IMR-90 (cell line): Measurements from ENCODE around the gene PRKAR2A. TPM values are rescaled to one million over a fixed set of nuclear protein-coding genes. Genes with fewer than 3 reads are reported as not detected.

Experiments
- ATAC-seq: fragments of 200-7000 bp; cut with Tn5 transposase; 2 replicates; pipeline ENCODE4 v1.9.1; 2020; ENCODE audit warnings: low read depth, mild to moderate bottlenecking, moderate library complexity
- BruUV-seq: library from RNA; stranded (reverse); fragments of 400-500 nt; replicated peaks from 2 replicates; lab custom pipeline; 2021; lab: Mats Ljungman, UMichigan
- CTCF ChIA-PET: fragments of 300-600 bp; formaldehyde crosslinking; extraction: SDS; loops from one replicate; lab custom pipeline; 2021; ENCODE audit warnings: antibody characterized with exemption; lab: Yijun Ruan, JAX
- POLR2A ChIA-PET: fragments of 300-600 bp; sonication (Branson Sonifier 250); formaldehyde crosslinking; loops from one replicate; lab custom pipeline; 2022; ENCODE audit warnings: antibody characterized with exemption; ENCODE audit not compliant: unreplicated experiment; lab: Charles Lee
- DNase-seq: peaks from one replicate; pipeline ENCODE4 v3.0.0; 2013
- H2AFZ ChIP-seq: replicated peaks from 2 replicates; pipeline ENCODE3; 2013; ENCODE audit warnings: low read length, mild to moderate bottlenecking; ENCODE audit not compliant: poor library complexity
- H2AK5ac ChIP-seq: 2 replicates; pipeline ENCODE4 v1.6.1; 2013; ENCODE audit warnings: low read depth, low read length, inconsistent platforms
- H2AK9ac ChIP-seq: replicated peaks from 2 replicates; pipeline ENCODE3; 2013; ENCODE audit warnings: mild to moderate bottlenecking, low read depth, low read length, moderate library complexity; ENCODE audit not compliant: poor library complexity
- H2BK120ac ChIP-seq: 2 replicates; pipeline ENCODE4 v1.6.1; 2013; ENCODE audit warnings: low read depth, low read length, inconsistent platforms
- H2BK15ac ChIP-seq: 3 replicates; pipeline ENCODE4 v1.6.1; 2013; ENCODE audit warnings: low read depth, low read length, inconsistent platforms
- H2BK20ac ChIP-seq: 2 replicates; pipeline ENCODE4 v1.6.1; 2013; ENCODE audit warnings: low read depth, mild to moderate bottlenecking, inconsistent platforms, low read length, moderate library complexity
- H2BK5ac ChIP-seq: 2 replicates; pipeline ENCODE4 v1.6.1; 2013; ENCODE audit warnings: mild to moderate bottlenecking, low read depth, low read length, inconsistent platforms; ENCODE audit not compliant: poor library complexity, severe bottlenecking
- H3K14ac ChIP-seq: replicated peaks from 2 replicates; pipeline ENCODE4 v1.6.1; 2013; ENCODE audit warnings: low read depth, low read length, inconsistent platforms
- H3K18ac ChIP-seq: 2 replicates; pipeline ENCODE4 v1.6.1; 2013; ENCODE audit warnings: low read depth, low read length, control low read depth
- H3K23ac ChIP-seq: 2 replicates; pipeline ENCODE4 v1.6.1; 2013; ENCODE audit warnings: low read depth, low read length, inconsistent platforms
- H3K27ac ChIP-seq: 2 replicates; pipeline ENCODE4 v1.5.1; 2013; ENCODE audit warnings: mild to moderate bottlenecking, control low read depth, low read length; ENCODE audit not compliant: insufficient read depth
- H3K27me3 ChIP-seq: 2 replicates; pipeline ENCODE4 v1.6.1; 2013; ENCODE audit warnings: low read length; ENCODE audit not compliant: control insufficient read depth, insufficient read depth
- H3K36me3 ChIP-seq: 2 replicates; pipeline ENCODE4 v1.6.1; 2013; ENCODE audit warnings: low read length, mixed read lengths; ENCODE audit not compliant: control insufficient read depth, insufficient read depth
- H3K4ac ChIP-seq: 2 replicates; pipeline ENCODE4 v1.6.1; 2013; ENCODE audit warnings: low read depth, low read length, inconsistent platforms
- H3K4me1 ChIP-seq: 2 replicates; pipeline ENCODE4 v1.6.1; 2013; ENCODE audit warnings: low read length, mixed read lengths; ENCODE audit not compliant: control insufficient read depth, insufficient read depth
- H3K4me2 ChIP-seq: 2 replicates; pipeline ENCODE4 v1.6.1; 2013; ENCODE audit warnings: low read depth, mild to moderate bottlenecking, control low read depth, low read length, moderate library complexity
- H3K4me3 ChIP-seq: 2 replicates; pipeline ENCODE4 v1.5.1; 2013; ENCODE audit warnings: low read depth, mild to moderate bottlenecking, control low read depth, low read length, moderate library complexity; ENCODE audit not compliant: insufficient read depth
- H3K56ac ChIP-seq: 2 replicates; pipeline ENCODE4 v1.6.1; 2013; ENCODE audit warnings: low read length, inconsistent platforms; ENCODE audit not compliant: insufficient read depth; ENCODE audit errors: extremely low read depth
- H3K79me1 ChIP-seq, 2 experiments: 2 replicates each; pipeline ENCODE4 v1.6.1; 2013; ENCODE audit warnings: low read length in 2 of 2, inconsistent platforms in 1 of 2, low read depth in 1 of 2
- H3K9ac ChIP-seq: 2 replicates; pipeline ENCODE4 v1.6.1; 2013; ENCODE audit warnings: low read depth, low read length, control low read depth
- H3K9me1 ChIP-seq: 2 replicates; pipeline ENCODE4 v1.6.1; 2013; ENCODE audit warnings: low read length, inconsistent platforms; ENCODE audit not compliant: insufficient read depth
- H3K9me3 ChIP-seq: 2 replicates; pipeline ENCODE4 v1.6.1; 2013; ENCODE audit warnings: low read length; ENCODE audit not compliant: control insufficient read depth, insufficient read depth
- H4K20me1 ChIP-seq: 2 replicates; pipeline ENCODE4 v1.6.1; 2013; ENCODE audit warnings: low read length, inconsistent platforms; ENCODE audit not compliant: insufficient read depth
- H4K5ac ChIP-seq: 2 replicates; pipeline ENCODE4 v1.6.1; 2013; ENCODE audit warnings: mild to moderate bottlenecking, low read depth, low read length, control low read depth
- H4K8ac ChIP-seq, 2 experiments: 2 replicates each; pipeline ENCODE4 v1.6.1; 2013; ENCODE audit warnings: low read depth in 2 of 2, low read length in 2 of 2, control low read depth in 1 of 2, inconsistent platforms in 1 of 2
- H4K91ac ChIP-seq: 2 replicates; pipeline ENCODE4 v1.6.1; 2013; ENCODE audit warnings: low read depth, low read length, inconsistent platforms; ENCODE audit not compliant: insufficient read depth
- BHLHE40 ChIP-seq: fragments of 150-350 bp; IDR thresholded peaks from 2 replicates; pipeline ENCODE4 v1.6.1; 2016; ENCODE audit warnings: mild to moderate bottlenecking, low read depth, low read length
- CEBPB ChIP-seq: IDR thresholded peaks from 2 replicates; pipeline ENCODE4 v1.6.1; 2012; ENCODE audit warnings: low read depth, low read length, improper control_type of control experiment
- CHD1 ChIP-seq: IDR thresholded peaks from 2 replicates; pipeline ENCODE4 v1.6.1; 2012; ENCODE audit warnings: low read depth, low read length, improper control_type of control experiment
- FOS ChIP-seq: fragments of 150-350 bp; IDR thresholded peaks from 2 replicates; pipeline ENCODE4 v1.6.1; 2016; ENCODE audit warnings: low read depth, low read length
- MAFK ChIP-seq: IDR thresholded peaks from 2 replicates; pipeline ENCODE4 v1.6.1; 2012; ENCODE audit warnings: low read depth, low read length, improper control_type of control experiment
- MAZ ChIP-seq: IDR thresholded peaks from 2 replicates; pipeline ENCODE4 v1.6.1; 2012; ENCODE audit warnings: low read depth, mild to moderate bottlenecking, low read length, improper control_type of control experiment, moderate library complexity, borderline replicate concordance
- MXI1 ChIP-seq: IDR thresholded peaks from 2 replicates; pipeline ENCODE4 v1.6.1; 2012; ENCODE audit warnings: low read depth, mild to moderate bottlenecking, low read length, moderate library complexity, borderline replicate concordance
- NFE2L2 ChIP-seq: fragments of 150-350 bp; IDR thresholded peaks from 2 replicates; pipeline ENCODE4 v1.6.1; 2016; ENCODE audit warnings: low read depth, mild to moderate bottlenecking, low read length
- POLR2A ChIP-seq: IDR thresholded peaks from 2 replicates; pipeline ENCODE4 v1.6.1; 2012; ENCODE audit warnings: mild to moderate bottlenecking, low read depth, low read length
- RAD21 ChIP-seq: IDR thresholded peaks from 2 replicates; pipeline ENCODE4 v1.6.1; 2012; ENCODE audit warnings: low read length, improper control_type of control experiment
- RCOR1 ChIP-seq: IDR thresholded peaks from 2 replicates; pipeline ENCODE4 v1.6.1; 2012; ENCODE audit warnings: mild to moderate bottlenecking, low read length, improper control_type of control experiment; ENCODE audit not compliant: insufficient replicate concordance
- RFX5 ChIP-seq: IDR thresholded peaks from 2 replicates; pipeline ENCODE4 v1.8.0; 2012; ENCODE audit warnings: low read depth, mild to moderate bottlenecking, low read length, moderate library complexity
- SMC3 ChIP-seq: fragments of 150-350 bp; IDR thresholded peaks from 2 replicates; pipeline ENCODE4 v1.6.1; 2016; ENCODE audit warnings: low read depth, mild to moderate bottlenecking, antibody characterized with exemption, low read length, moderate library complexity
- whole genome bisulfite sequencing, 2 experiments: methylation state at CpG; one replicate each; pipeline versions ENCODE4 v1.1.5 to v1.1.7; 2013; ENCODE audit warnings: missing lambda C conversion rate in 2 of 2; ENCODE audit not compliant: insufficient read length in 1 of 2; ENCODE audit errors: extremely low coverage in 2 of 2; 5-methylcytosine and 5-hydroxymethylcytosine counted together
- dilution Hi-C: fragments of 300-500 bp; cut with HindIII; formaldehyde crosslinking; loops from one replicate; pipeline ENCODE4 v1.14.3; 2018; ENCODE audit warnings: low sequenced_read_pairs; ENCODE audit not compliant: unreplicated experiment
- in situ Hi-C: fragments of 300-500 bp; cut with MboI; formaldehyde crosslinking; loops from 3 replicates; pipeline ENCODE4 v1.14.3; 2019; ENCODE audit warnings: low sequenced_read_pairs, inconsistent platforms, mixed read lengths
- intact Hi-C: fragments of 100-400 bp; cut with micrococcal nuclease; formaldehyde crosslinking; loops from 2 replicates; pipeline ENCODE4 v1.10.0; 2022
- polyA plus RNA-seq, 3 experiments: library from polyadenylated mRNA; depleted of rRNA; stranded (reverse); fragments of >200 nt; gene quantifications; 2 replicates each; pipeline ENCODE4 v1.2.3, GENCODE V29; 2012; ENCODE audit warnings: low replicate concordance in 1 of 3
- total RNA-seq: library from RNA; depleted of rRNA; stranded (reverse); fragments of >200 nt; gene quantifications from 2 replicates; pipeline ENCODE4 v1.2.3, GENCODE V29; 2012
- TF ChIP-seq, protein P1 (sequence below): fragments of 150-350 bp; IDR thresholded peaks from 2 replicates; pipeline ENCODE4 v1.6.1; 2016; ENCODE audit warnings: low read depth, mild to moderate bottlenecking, low read length, moderate library complexity, borderline replicate concordance
- TF ChIP-seq, protein P2 (sequence below): fragments of 150-350 bp; IDR thresholded peaks from 2 replicates; pipeline ENCODE4 v1.6.1; 2017; ENCODE audit warnings: mild to moderate bottlenecking, antibody characterized with exemption, low read length, low read depth
- TF ChIP-seq, protein P3 (sequence below): conservative IDR thresholded peaks from 2 replicates; pipeline ENCODE4 v1.5.1; 2012; ENCODE audit warnings: mild to moderate bottlenecking, low read depth, low read length, improper control_type of control experiment

Gene PRKAR2A
- total and polyA plus RNA-seq, 2 of the 4 experiments (the other 2 are of a cell fraction) = 11.3 to 48.2 TPM

DNA sequence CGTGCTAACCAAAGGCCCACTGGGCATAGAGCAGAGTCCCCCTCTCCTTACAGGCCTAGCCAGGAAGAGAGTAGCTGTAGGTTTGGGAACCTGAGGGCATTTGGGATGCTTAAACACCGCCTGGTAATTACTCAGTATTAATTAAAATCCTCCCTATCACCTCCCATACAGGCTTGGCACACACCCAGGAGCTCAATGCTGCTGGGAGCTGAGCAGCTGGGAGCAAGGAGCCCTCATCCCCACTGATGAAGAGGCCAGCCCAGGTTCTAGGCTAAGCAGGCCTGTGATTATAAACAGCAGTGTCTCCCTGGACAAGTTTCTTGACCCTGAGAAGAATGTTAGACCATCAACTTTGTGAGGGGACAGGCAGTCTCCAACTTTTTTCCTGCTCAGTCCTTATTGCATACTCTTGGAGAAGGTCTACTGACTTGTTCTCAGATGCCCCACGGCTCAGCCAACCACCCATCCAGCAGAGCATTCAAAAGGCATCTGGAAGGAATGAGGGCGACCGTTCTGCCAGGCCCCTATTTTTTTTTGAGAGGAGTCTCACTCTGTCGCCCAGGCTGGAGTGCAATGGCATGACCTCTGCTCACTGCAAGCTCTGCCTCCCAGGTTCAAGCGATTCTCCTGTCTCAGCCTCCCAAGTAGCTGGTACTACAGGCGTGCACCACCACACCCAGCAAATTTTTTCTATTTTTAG, 1.3 kb upstream of the PRKAR2A start:
- intact Hi-C loops (loop anchor here (5.0 to 10.0 kb wide), 3 partner anchors 68 to 1256 kb away; partner anchors contain the start of genes ARIH2 and QRICH1), dilution Hi-C loops (no loop called here), in situ Hi-C loops (no loop called here)
- POLR2A ChIA-PET = no interaction called here
- Histone ChIP-seq H3K9ac (no peak overlapping the region), H3K4me1 (peaks cover 5% of the 10 kb centered on the region), H3K79me1 (peaks cover 3 to 30% of the 10 kb centered on the region in 2 experiments; a peak in 3 of 4 replicates), H4K8ac (no peak overlapping the region), H3K36me3 (no peaks in the 10 kb centered on the region), H2BK5ac (no peak overlapping the region), H2AFZ (no peak overlapping the region), H3K14ac (no peak overlapping the region), H2BK20ac (no peak overlapping the region), H2BK15ac (no peak overlapping the region), H3K27ac (no peak overlapping the region), H3K23ac (no peak overlapping the region), H4K91ac (no peak overlapping the region), H3K4ac (no peak overlapping the region), H2AK9ac (no peak overlapping the region), H3K18ac (no peak overlapping the region), H4K5ac (no peak overlapping the region), H3K9me3 (no peaks in the 10 kb centered on the region), H3K4me3 (no peak overlapping the region), H2BK120ac (no peak overlapping the region), H3K56ac (no peak overlapping the region), H4K20me1 (peaks cover 13% of the 10 kb centered on the region; the same call in 1 of the 2 replicates), H2AK5ac (no peak overlapping the region), H3K4me2 (no peak overlapping the region), H3K27me3 (no peaks in the 10 kb centered on the region), H3K9me1 (peaks cover 16% of the 10 kb centered on the region)
- BruUV-seq = no TSS peak
- CTCF ChIA-PET = no interaction called here
- WGBS, 2 experiments = no CpG with 5 or more reads among the region's 8 CpGs
- TF ChIP-seq NFE2L2 (no peak), MAZ (no peak), RCOR1 (no peak), SMC3 (no peak), MAFK (no peak), FOS (no peak), RAD21 (no peak), POLR2A (no peak), MXI1 (no peak), BHLHE40 (no peak), CEBPB (no peak), RFX5 (no peak), CHD1 (no peak)
- TF ChIP-seq, protein P1, sequence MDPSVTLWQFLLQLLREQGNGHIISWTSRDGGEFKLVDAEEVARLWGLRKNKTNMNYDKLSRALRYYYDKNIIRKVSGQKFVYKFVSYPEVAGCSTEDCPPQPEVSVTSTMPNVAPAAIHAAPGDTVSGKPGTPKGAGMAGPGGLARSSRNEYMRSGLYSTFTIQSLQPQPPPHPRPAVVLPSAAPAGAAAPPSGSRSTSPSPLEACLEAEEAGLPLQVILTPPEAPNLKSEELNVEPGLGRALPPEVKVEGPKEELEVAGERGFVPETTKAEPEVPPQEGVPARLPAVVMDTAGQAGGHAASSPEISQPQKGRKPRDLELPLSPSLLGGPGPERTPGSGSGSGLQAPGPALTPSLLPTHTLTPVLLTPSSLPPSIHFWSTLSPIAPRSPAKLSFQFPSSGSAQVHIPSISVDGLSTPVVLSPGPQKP = no peak
- TF ChIP-seq, protein P2, sequence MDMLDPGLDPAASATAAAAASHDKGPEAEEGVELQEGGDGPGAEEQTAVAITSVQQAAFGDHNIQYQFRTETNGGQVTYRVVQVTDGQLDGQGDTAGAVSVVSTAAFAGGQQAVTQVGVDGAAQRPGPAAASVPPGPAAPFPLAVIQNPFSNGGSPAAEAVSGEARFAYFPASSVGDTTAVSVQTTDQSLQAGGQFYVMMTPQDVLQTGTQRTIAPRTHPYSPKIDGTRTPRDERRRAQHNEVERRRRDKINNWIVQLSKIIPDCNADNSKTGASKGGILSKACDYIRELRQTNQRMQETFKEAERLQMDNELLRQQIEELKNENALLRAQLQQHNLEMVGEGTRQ = no peak
- TF ChIP-seq, protein P3, sequence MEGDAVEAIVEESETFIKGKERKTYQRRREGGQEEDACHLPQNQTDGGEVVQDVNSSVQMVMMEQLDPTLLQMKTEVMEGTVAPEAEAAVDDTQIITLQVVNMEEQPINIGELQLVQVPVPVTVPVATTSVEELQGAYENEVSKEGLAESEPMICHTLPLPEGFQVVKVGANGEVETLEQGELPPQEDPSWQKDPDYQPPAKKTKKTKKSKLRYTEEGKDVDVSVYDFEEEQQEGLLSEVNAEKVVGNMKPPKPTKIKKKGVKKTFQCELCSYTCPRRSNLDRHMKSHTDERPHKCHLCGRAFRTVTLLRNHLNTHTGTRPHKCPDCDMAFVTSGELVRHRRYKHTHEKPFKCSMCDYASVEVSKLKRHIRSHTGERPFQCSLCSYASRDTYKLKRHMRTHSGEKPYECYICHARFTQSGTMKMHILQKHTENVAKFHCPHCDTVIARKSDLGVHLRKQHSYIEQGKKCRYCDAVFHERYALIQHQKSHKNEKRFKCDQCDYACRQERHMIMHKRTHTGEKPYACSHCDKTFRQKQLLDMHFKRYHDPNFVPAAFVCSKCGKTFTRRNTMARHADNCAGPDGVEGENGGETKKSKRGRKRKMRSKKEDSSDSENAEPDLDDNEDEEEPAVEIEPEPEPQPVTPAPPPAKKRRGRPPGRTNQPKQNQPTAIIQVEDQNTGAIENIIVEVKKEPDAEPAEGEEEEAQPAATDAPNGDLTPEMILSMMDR = no peak
- DNase-seq = no peak
- ATAC-seq = no peak
